Activated CD4-positive, alpha-beta T cell treated with anti-CD3 and anti-CD28 coated beads, Interleukin-2, amount 10 ng/mL, durations not matched to agents 24 days and 14 days (primary cell): ENCODE results near the gene ANKDD1B. TPM values are rescaled to one million over a fixed set of nuclear protein-coding genes. Genes with fewer than 3 reads are reported as not detected.
A peak's percentile ranks its signal among the peaks of the same experiment; 100 is the strongest.

Source experiments
- DNase-seq: peaks from one replicate; pipeline ENCODE4 v3.0.0; 2022
- H3K27ac Mint-ChIP-seq: one replicate; pipeline ENCODE4 v1.8.0; 2022; ENCODE audit warnings: mild to moderate bottlenecking, mixed read lengths
- H3K27me3 Mint-ChIP-seq: one replicate; pipeline ENCODE4 v1.8.0; 2022; ENCODE audit warnings: mixed read lengths
- H3K36me3 Mint-ChIP-seq: one replicate; pipeline ENCODE4 v1.8.0; 2022; ENCODE audit warnings: low read depth, mild to moderate bottlenecking, mixed read lengths
- H3K4me1 Mint-ChIP-seq: one replicate; pipeline ENCODE4 v1.8.0; 2021; ENCODE audit warnings: mixed read lengths
- H3K4me3 Mint-ChIP-seq: one replicate; pipeline ENCODE4 v1.8.0; 2022; ENCODE audit warnings: mild to moderate bottlenecking, moderate library complexity, mixed read lengths
- H3K9me3 Mint-ChIP-seq: one replicate; pipeline ENCODE4 v1.8.0; 2021; ENCODE audit warnings: mixed read lengths
- intact Hi-C: fragments of 100-400 bp; cut with micrococcal nuclease; formaldehyde crosslinking; loops from one replicate; pipeline ENCODE4 v1.15.1; 2023
- total RNA-seq: library from RNA; stranded (reverse); gene quantifications from 2 replicates; pipeline ENCODE4 v1.2.3, GENCODE V29; 2022

Gene ANKDD1B
- total RNA-seq, 1 donor from 2014 or later: 0.40 TPM

- Mint-ChIP-seq H3K27me3 (peaks cover 4% of the 10 kb centered on the region), H3K9me3 (no peaks in the 10 kb centered on the region), H3K4me1 (peaks cover 4% of the 10 kb centered on the region), H3K36me3 (no peaks in the 10 kb centered on the region), H3K4me3 (no peak overlapping the region), H3K27ac (no peak overlapping the region)
- intact Hi-C loops: loop anchor here (10.0 kb wide), 1 partner anchor 605 kb away; the partner anchor contains the start of gene GCNT4
- peak; percentile 44 for DNase-seq
Observed at GRCh38 chr5:75659791-75660450, 48.7 kb downstream of the ANKDD1B start.

GRCh38 chr5:75660678-75661465, 49.6 kb downstream of the ANKDD1B start:
- H3K4me1 Mint-ChIP-seq: peaks cover 4% of the 10 kb centered on the region
- no peak overlapping the region for H3K27ac Mint-ChIP-seq
- peaks cover 4% of the 10 kb centered on the region for H3K27me3 Mint-ChIP-seq
- no peaks in the 10 kb centered on the region for H3K9me3 Mint-ChIP-seq
- intact Hi-C loops: loop anchor here (10.0 kb wide), 1 partner anchor 606 kb away; the partner anchor contains the start of gene GCNT4
- H3K4me3 Mint-ChIP-seq: no peak overlapping the region
- peak; percentile 44 for DNase-seq
- no peaks in the 10 kb centered on the region for H3K36me3 Mint-ChIP-seq

- Mint-ChIP-seq H3K27me3 (peaks cover 4% of the 10 kb centered on the region), H3K36me3 (no peaks in the 10 kb centered on the region), H3K4me1 (peaks cover 10% of the 10 kb centered on the region), H3K4me3 (no peak overlapping the region), H3K9me3 (no peaks in the 10 kb centered on the region), H3K27ac (no peak overlapping the region)
- no peak for DNase-seq
- intact Hi-C loops: loop anchor here (10.0 kb wide), 1 partner anchor 607 kb away; the partner anchor contains the start of gene GCNT4
Observed at GRCh38 chr5:75662061-75662460, 50.8 kb downstream of the ANKDD1B start.

- no peaks in the 10 kb centered on the region for H3K36me3 Mint-ChIP-seq
- H3K4me3 Mint-ChIP-seq: no peak overlapping the region
- no peaks in the 10 kb centered on the region for H3K9me3 Mint-ChIP-seq
- peak; percentile 43 for DNase-seq
- intact Hi-C loops: loop anchor here (10.0 kb wide), 1 partner anchor 609 kb away; the partner anchor contains the start of gene GCNT4
- H3K27me3 Mint-ChIP-seq: peaks cover 2% of the 10 kb centered on the region
- H3K27ac Mint-ChIP-seq: no peak overlapping the region
- H3K4me1 Mint-ChIP-seq: peaks cover 18% of the 10 kb centered on the region
Observed at GRCh38 chr5:75663579-75664284, 52.5 kb downstream of the ANKDD1B start.

- Mint-ChIP-seq H3K9me3 (no peaks in the 10 kb centered on the region), H3K4me1 (peaks cover 28% of the 10 kb centered on the region), H3K27me3 (no peaks in the 10 kb centered on the region), H3K4me3 (no peak overlapping the region), H3K36me3 (peaks cover 6% of the 10 kb centered on the region), H3K27ac (no peak overlapping the region)
- peak; percentile 44 for DNase-seq
- intact Hi-C loops: loop anchor here (10.0 kb wide), 1 partner anchor 610 kb away; the partner anchor contains the start of gene GCNT4
Observed at GRCh38 chr5:75664979-75665378, 53.7 kb downstream of the ANKDD1B start.

GRCh38 chr5:75666801-75667200, 55.5 kb downstream of the ANKDD1B start:
- peaks cover 11% of the 10 kb centered on the region for H3K36me3 Mint-ChIP-seq
- H3K27ac Mint-ChIP-seq: peak overlapping the region; percentile 64
- no peaks in the 10 kb centered on the region for H3K27me3 Mint-ChIP-seq
- peak; percentile 49 for DNase-seq
- intact Hi-C loops: loop anchor here (10.0 kb wide), 1 partner anchor 612 kb away; the partner anchor contains the start of gene GCNT4
- no peaks in the 10 kb centered on the region for H3K9me3 Mint-ChIP-seq
- no peak overlapping the region for H3K4me3 Mint-ChIP-seq
- H3K4me1 Mint-ChIP-seq: peaks cover 36% of the 10 kb centered on the region

GRCh38 chr5:75667586-75667985, 56.3 kb downstream of the ANKDD1B start:
- Mint-ChIP-seq H3K4me3 (no peak overlapping the region), H3K27me3 (no peaks in the 10 kb centered on the region), H3K27ac (no peak overlapping the region), H3K36me3 (peaks cover 16% of the 10 kb centered on the region), H3K9me3 (no peaks in the 10 kb centered on the region), H3K4me1 (peaks cover 36% of the 10 kb centered on the region)
- intact Hi-C loops: loop anchor here (10.0 kb wide), 1 partner anchor 613 kb away; the partner anchor contains the start of gene GCNT4
- DNase-seq: no peak

GRCh38 chr5:75668445-75668844, 57.2 kb downstream of the ANKDD1B start:
- DNase-seq: peak; percentile 52
- H3K27me3 Mint-ChIP-seq: no peaks in the 10 kb centered on the region
- peaks cover 20% of the 10 kb centered on the region for H3K36me3 Mint-ChIP-seq
- H3K27ac Mint-ChIP-seq: peak overlapping the region; percentile 95
- intact Hi-C loops: loop anchor here (2.0 to 10.0 kb wide), 3 partner anchors 332 to 614 kb away; partner anchors contain the start of genes ANKRD31, GCNT4 and HMGCR
- H3K4me1 Mint-ChIP-seq: peaks cover 36% of the 10 kb centered on the region
- H3K4me3 Mint-ChIP-seq: peak overlapping the region; percentile 79
- H3K9me3 Mint-ChIP-seq: no peaks in the 10 kb centered on the region

GRCh38 chr5:75668977-75669689, 57.9 kb downstream of the ANKDD1B start:
- Mint-ChIP-seq H3K27me3 (no peaks in the 10 kb centered on the region), H3K27ac (peak overlapping the region; percentile 95), H3K36me3 (peaks cover 23% of the 10 kb centered on the region), H3K9me3 (no peaks in the 10 kb centered on the region), H3K4me1 (peaks cover 36% of the 10 kb centered on the region), H3K4me3 (peak overlapping the region; percentile 79)
- peak; percentile 83 for DNase-seq
- intact Hi-C loops: loop anchor here (1.0 to 10.0 kb wide), 8 partner anchors 9 to 733 kb away; partner anchors contain the start of genes ANKRD31, CERT1, GCNT4 and HMGCR

GRCh38 chr5:75670577-75670976, 59.3 kb downstream of the ANKDD1B start:
- peak; percentile 45 for DNase-seq
- Mint-ChIP-seq H3K27ac (peak overlapping the region; percentile 95), H3K4me3 (no peak overlapping the region), H3K9me3 (no peaks in the 10 kb centered on the region), H3K4me1 (peaks cover 36% of the 10 kb centered on the region), H3K27me3 (no peaks in the 10 kb centered on the region), H3K36me3 (peaks cover 30% of the 10 kb centered on the region)
- intact Hi-C loops: no loop called here

- Mint-ChIP-seq H3K4me1 (peaks cover 32% of the 10 kb centered on the region), H3K27ac (no peak overlapping the region), H3K4me3 (no peak overlapping the region), H3K27me3 (no peaks in the 10 kb centered on the region), H3K9me3 (no peaks in the 10 kb centered on the region), H3K36me3 (peaks cover 33% of the 10 kb centered on the region)
- no peak for DNase-seq
- intact Hi-C loops: no loop called here
Observed at GRCh38 chr5:75671506-75671905, 60.3 kb downstream of the ANKDD1B start.

- intact Hi-C loops: no loop called here
- no peak for DNase-seq
- Mint-ChIP-seq H3K36me3 (peaks cover 34% of the 10 kb centered on the region), H3K27me3 (no peaks in the 10 kb centered on the region), H3K27ac (no peak overlapping the region), H3K4me1 (peaks cover 31% of the 10 kb centered on the region), H3K9me3 (no peaks in the 10 kb centered on the region), H3K4me3 (no peak overlapping the region)
Observed at GRCh38 chr5:75672616-75673015, 61.4 kb downstream of the ANKDD1B start.

- Mint-ChIP-seq H3K36me3 (peaks cover 36% of the 10 kb centered on the region), H3K27ac (peak overlapping the region; percentile 43), H3K9me3 (no peaks in the 10 kb centered on the region), H3K4me3 (no peak overlapping the region), H3K4me1 (peaks cover 14% of the 10 kb centered on the region), H3K27me3 (no peaks in the 10 kb centered on the region)
- intact Hi-C loops: no loop called here
- no peak for DNase-seq
Observed at GRCh38 chr5:75675783-75676182, 64.5 kb downstream of the ANKDD1B start.
